Kidney (tissue), 14 donors: Measurements from ENCODE around the gene RAB33B. TPM values are rescaled to one million over a fixed set of nuclear protein-coding genes. Genes with fewer than 3 reads are reported as not detected.

Experiments
- DNase-seq, 5 donors: peaks; one replicate each; pipeline ENCODE4 v3.0.0-alpha.2; 2013 to 2020
- FAIRE-seq: peaks from 2 replicates; lab custom pipeline; 2012; peaks lifted over from hg19 to GRCh38; lab: Jason Lieb, UNC
- H3K27ac ChIP-seq, 2 donors: one replicate each; pipeline ENCODE4 v1.7.0; 2013; ENCODE audit warnings: low read depth in 2 of 2, low read length in 2 of 2, inconsistent platforms in 1 of 2
- H3K27me3 ChIP-seq: one replicate; pipeline ENCODE4 v1.7.1; 2013; ENCODE audit warnings: low read length, inconsistent platforms; ENCODE audit not compliant: control insufficient read depth, insufficient read depth
- H3K36me3 ChIP-seq, 3 donors: one replicate each; pipeline versions ENCODE4 v1.7.0 to v1.7.1; 2013; ENCODE audit warnings: low read length in 3 of 3, control low read depth in 1 of 3, inconsistent platforms in 1 of 3; ENCODE audit not compliant: insufficient read depth in 3 of 3, control insufficient read depth in 2 of 3
- H3K4me1 ChIP-seq, 3 donors: one replicate each; pipeline versions ENCODE4 v1.7.0 to v1.7.1; 2013; ENCODE audit warnings: low read length in 3 of 3, inconsistent platforms in 1 of 3, low read depth in 1 of 3; ENCODE audit not compliant: control insufficient read depth in 2 of 3, insufficient read depth in 2 of 3
- H3K4me3 ChIP-seq, 3 donors: one replicate each; pipeline versions ENCODE4 v1.7.0 to v1.8.1; 2013; ENCODE audit warnings: low read length in 3 of 3, control low read depth in 1 of 3, inconsistent platforms in 1 of 3
- H3K9ac ChIP-seq, 3 donors: one replicate each; pipeline versions ENCODE4 v1.7.0 to v1.7.1; 2013; ENCODE audit warnings: low read length in 3 of 3, control low read depth in 1 of 3, inconsistent platforms in 1 of 3
- H3K9me3 ChIP-seq, 3 donors: one replicate each; pipeline versions ENCODE4 v1.7.0 to v1.7.1; 2013; ENCODE audit warnings: low read length in 3 of 3, control low read depth in 1 of 3, inconsistent platforms in 1 of 3; ENCODE audit not compliant: control insufficient read depth in 2 of 3, insufficient read depth in 1 of 3
- intact Hi-C: fragments of 100-400 bp; cut with DNase I; formaldehyde crosslinking; loops from one replicate; pipeline ENCODE4 v1.11.1; 2022
- polyA plus RNA-seq: library from polyadenylated mRNA; stranded (reverse); fragments of 350-450 nt; fragmentation: Illumina TruSeq; extraction: RNeasy Lipid Tissue Mini Kit (QIAGEN cat#74804); gene quantifications from one replicate; pipeline ENCODE4 v1.2.3, GENCODE V29; 2014; ENCODE audit warnings: low read depth, low replicate concordance; ENCODE audit not compliant: insufficient read depth
- total RNA-seq: library from RNA; stranded (reverse); fragmentation: NEBNext Ultra II Directional; extraction: Animal tissue kit (Norgen Biotek cat#: 25700); gene quantifications from one replicate; pipeline ENCODE4 v1.2.1, GENCODE V29; 2021
- TF ChIP-seq, protein P1 (sequence below): IDR thresholded peaks from 3 replicates; pipeline ENCODE4 v1.5.1; 2012; ENCODE audit warnings: mild to moderate bottlenecking, moderate library complexity, borderline replicate concordance; ENCODE audit not compliant: insufficient read depth; ENCODE audit errors: extremely low read depth
- donor health status: control.
- donor health status: control.
- donor health status: control.
- donor health status: control.
- donor health status: control.
- donor health status: DM: yes; HTN: yes; CAD: no.
- donor health status: Normal renal cell carcinoma (clear cell type).

The RAB33B gene
- total and polyA plus RNA-seq, 2 donors from 2014 or later = 2.5 to 9.8 TPM

- no peak for FAIRE-seq
- Histone ChIP-seq H3K4me3 (no peak overlapping the region), H3K36me3 (peaks cover 2 to 11% (median 2%) of the 10 kb centered on the region in 3 donors), H3K27me3 (no peaks in the 10 kb centered on the region), H3K9me3 (no peaks in the 10 kb centered on the region), H3K4me1 (no peaks in the 10 kb centered on the region), H3K27ac (no peak overlapping the region), H3K9ac (no peak overlapping the region)
- intact Hi-C loops = no loop called here
- TF ChIP-seq, protein P1, sequence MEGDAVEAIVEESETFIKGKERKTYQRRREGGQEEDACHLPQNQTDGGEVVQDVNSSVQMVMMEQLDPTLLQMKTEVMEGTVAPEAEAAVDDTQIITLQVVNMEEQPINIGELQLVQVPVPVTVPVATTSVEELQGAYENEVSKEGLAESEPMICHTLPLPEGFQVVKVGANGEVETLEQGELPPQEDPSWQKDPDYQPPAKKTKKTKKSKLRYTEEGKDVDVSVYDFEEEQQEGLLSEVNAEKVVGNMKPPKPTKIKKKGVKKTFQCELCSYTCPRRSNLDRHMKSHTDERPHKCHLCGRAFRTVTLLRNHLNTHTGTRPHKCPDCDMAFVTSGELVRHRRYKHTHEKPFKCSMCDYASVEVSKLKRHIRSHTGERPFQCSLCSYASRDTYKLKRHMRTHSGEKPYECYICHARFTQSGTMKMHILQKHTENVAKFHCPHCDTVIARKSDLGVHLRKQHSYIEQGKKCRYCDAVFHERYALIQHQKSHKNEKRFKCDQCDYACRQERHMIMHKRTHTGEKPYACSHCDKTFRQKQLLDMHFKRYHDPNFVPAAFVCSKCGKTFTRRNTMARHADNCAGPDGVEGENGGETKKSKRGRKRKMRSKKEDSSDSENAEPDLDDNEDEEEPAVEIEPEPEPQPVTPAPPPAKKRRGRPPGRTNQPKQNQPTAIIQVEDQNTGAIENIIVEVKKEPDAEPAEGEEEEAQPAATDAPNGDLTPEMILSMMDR = no peak
- DNase-seq = no peak
Measured at GRCh38 chr4:139514382-139515059, 60.6 kb downstream of the RAB33B start.

DNA sequence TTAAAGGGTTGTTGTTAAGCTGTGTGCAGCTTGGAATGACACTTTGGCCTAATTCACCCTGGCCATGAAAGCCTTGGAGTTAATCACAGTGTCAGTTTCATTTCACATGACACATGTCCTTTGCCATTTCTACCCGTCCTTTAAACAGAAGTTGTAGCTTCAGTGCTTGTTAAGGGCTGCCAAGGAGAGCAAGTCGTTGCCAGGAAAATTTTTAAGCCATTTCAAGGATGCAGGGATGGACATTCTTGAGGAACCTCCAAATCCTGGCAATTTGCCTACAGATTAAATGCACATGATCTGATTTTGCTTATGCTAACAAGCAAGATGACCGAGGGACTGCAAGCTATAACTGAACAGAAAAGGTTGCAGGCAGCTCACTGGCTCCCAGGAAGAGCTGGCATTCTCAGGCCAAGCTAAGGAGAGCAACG lies 61.6 kb downstream of the RAB33B start:
- no peak for FAIRE-seq
- intact Hi-C loops = no loop called here
- Histone ChIP-seq H3K9me3 (no peaks in the 10 kb centered on the region), H3K27ac (no peak overlapping the region), H3K4me1 (no peaks in the 10 kb centered on the region), H3K27me3 (no peaks in the 10 kb centered on the region), H3K9ac (no peak overlapping the region), H3K4me3 (no peak overlapping the region), H3K36me3 (peaks cover 2 to 11% (median 2%) of the 10 kb centered on the region in 3 donors)
- TF ChIP-seq, protein P1 = no peak
- no peak for DNase-seq

GRCh38 chr4:139521754-139522401 lies 68.0 kb downstream of the RAB33B start:
- Histone ChIP-seq H3K9ac (no peak overlapping the region), H3K27me3 (no peaks in the 10 kb centered on the region), H3K27ac (no peak overlapping the region), H3K4me3 (no peak overlapping the region), H3K4me1 (no peaks in the 10 kb centered on the region), H3K36me3 (peaks cover 5 to 8% (median 7%) of the 10 kb centered on the region in 3 donors), H3K9me3 (no peaks in the 10 kb centered on the region)
- intact Hi-C loops = no loop called here
- FAIRE-seq (no peak), DNase-seq (no peak)
- TF ChIP-seq, protein P1 = no peak
